Adrenal gland (tissue), 12 donors: ENCODE results near the gene NINJ1. TPM values are rescaled to one million over a fixed set of nuclear protein-coding genes. Genes with fewer than 3 reads are reported as not detected.

Source experiments
- DNase-seq, 7 donors: peaks; one replicate each; pipeline ENCODE4 v3.0.0-alpha.2; 2019 to 2020
- H3K27ac ChIP-seq, 5 donors: fragments of 200-600 bp; sonication (generic) in 4 of 5; 1 replicate in 3 of 5; 2 replicates in 2 of 5; pipeline versions ENCODE4 v1.5.1 to v1.8.0; 2016 to 2020; ENCODE audit warnings: mild to moderate bottlenecking in 1 of 5
- H3K27me3 ChIP-seq: fragments of 200-600 bp; 2 replicates; pipeline ENCODE4 v1.8.0; 2021
- H3K36me3 ChIP-seq, 2 donors: fragments of 200-600 bp; replicated peaks in 1 of 2; 1 replicate in 1 of 2; 2 replicates in 1 of 2; pipeline versions ENCODE4 v1.5.1 to v1.8.0; 2018 to 2022
- H3K4me1 ChIP-seq, 2 donors: fragments of 200-600 bp; replicated peaks in 1 of 2; 1 replicate in 1 of 2; 2 replicates in 1 of 2; pipeline versions ENCODE4 v1.5.1 to v1.8.0; 2018 to 2021
- H3K4me3 ChIP-seq, 4 donors: fragments of 200-600 bp; sonication (generic) in 3 of 4; one replicate each; pipeline ENCODE4 v1.5.1; 2016 to 2018
- H3K9me3 ChIP-seq, 3 donors: fragments of 200-600 bp; sonication (generic) in 1 of 3; replicated peaks in 1 of 3; 1 replicate in 2 of 3; 2 replicates in 1 of 3; pipeline versions ENCODE4 v1.5.1 to v1.8.0; 2016 to 2021
- POLR2A ChIP-seq, 2 donors: fragments of 450-650 bp; IDR thresholded peaks; one replicate each; pipeline ENCODE4 v1.6.1; 2017; ENCODE audit warnings: antibody characterized with exemption in 2 of 2, mild to moderate bottlenecking in 2 of 2, moderate library complexity in 1 of 2
- WGBS, 4 donors: extraction: QIAGEN DNeasy Blood & Tissue Kit in 2 of 4; methylation state at CpG; one replicate each; pipeline versions ENCODE4 v1.1.5 to v1.1.7; 2013 to 2017; 5-methylcytosine and 5-hydroxymethylcytosine counted together
- intact Hi-C, 2 donors: fragments of 100-400 bp; cut with DNase I; formaldehyde crosslinking; loops; one replicate each; pipeline versions ENCODE4 v1.14.1 to v1.15.0; 2022 to 2023
- polyA plus RNA-seq, 3 donors: library from polyadenylated mRNA; stranded (reverse); fragments of 200-250 nt in 2 of 3; fragments of 350-450 nt in 1 of 3; fragmentation: Illumina TruSeq in 1 of 3; extraction: RNeasy Lipid Tissue Mini Kit (QIAGEN cat#74804) in 1 of 3; gene quantifications; one replicate each; pipeline ENCODE4 v1.2.3, GENCODE V29; 2013 to 2014
- total RNA-seq, 9 donors: library from RNA; depleted of rRNA in 4 of 9; stranded (reverse); fragments of >200 nt in 4 of 9; fragments of 120-200 nt in 1 of 9; fragmentation: NEBNext Ultra II Directional in 1 of 9; extraction: Animal tissue kit (Norgen Biotek cat#: 25700) in 1 of 9; gene quantifications; one replicate each; pipeline versions ENCODE4 v1.1.0 to v1.2.4, GENCODE V29; 2013 to 2023
- TF ChIP-seq, protein P1 (sequence below), 6 experiments: fragments of 450-650 bp in 4 of 6; fragments of 200-600 bp in 2 of 6; sonication (generic) in 1 of 6; IDR thresholded peaks; 1 replicate in 5 of 6; 2 replicates in 1 of 6; pipeline versions ENCODE4 v1.5.1 to v1.8.0; 2016 to 2021; ENCODE audit warnings: antibody characterized with exemption in 6 of 6, mild to moderate bottlenecking in 2 of 6, moderate library complexity in 1 of 6
- donor health status: healthy with polysubstance abuse.
- donor health status: Bipolar disorder and iron deficiency.
- donor health status: DM: yes; HTN: yes; CAD: no.
- donor health status: DM: no; HTN: no; CAD: no.
- donor health status: DM: no; HTN: no; CAD: no.
- donor health status: DM: yes; HTN: yes; CAD: no.

The NINJ1 gene
- total and polyA plus RNA-seq, 12 donors, result 25.6 to 339 (median 161) TPM

DNA sequence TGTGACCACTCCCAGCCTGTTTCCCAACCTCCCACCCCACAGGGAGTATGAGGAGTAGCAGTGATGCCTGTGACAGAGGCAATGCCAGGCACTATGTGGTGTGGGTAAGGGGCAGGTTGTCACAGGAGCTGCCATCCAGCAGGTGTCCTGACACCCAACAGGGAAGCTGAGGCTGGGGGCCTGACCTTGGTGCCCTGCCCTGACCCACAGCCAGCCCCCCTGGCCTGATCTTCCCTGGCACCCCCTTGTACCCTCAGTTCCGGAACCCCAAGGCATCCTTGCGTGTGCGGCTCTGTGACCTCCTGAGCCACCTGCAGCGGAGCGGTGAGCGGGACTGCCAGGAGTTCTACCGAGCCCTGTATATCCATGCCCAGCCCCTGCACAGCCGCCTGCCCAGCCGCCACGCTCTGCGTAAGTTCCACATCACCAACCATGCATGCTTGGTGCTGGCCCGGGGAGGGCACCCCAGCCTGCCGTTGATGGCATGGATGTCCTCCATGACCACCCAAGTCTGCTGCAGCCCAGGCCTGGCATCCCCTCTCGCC, 23.7 kb downstream of the NINJ1 start:
- TF ChIP-seq POLR2A (IDR thresholded peaks at IDR 0.05), result no peak
- TF ChIP-seq, protein P1, sequence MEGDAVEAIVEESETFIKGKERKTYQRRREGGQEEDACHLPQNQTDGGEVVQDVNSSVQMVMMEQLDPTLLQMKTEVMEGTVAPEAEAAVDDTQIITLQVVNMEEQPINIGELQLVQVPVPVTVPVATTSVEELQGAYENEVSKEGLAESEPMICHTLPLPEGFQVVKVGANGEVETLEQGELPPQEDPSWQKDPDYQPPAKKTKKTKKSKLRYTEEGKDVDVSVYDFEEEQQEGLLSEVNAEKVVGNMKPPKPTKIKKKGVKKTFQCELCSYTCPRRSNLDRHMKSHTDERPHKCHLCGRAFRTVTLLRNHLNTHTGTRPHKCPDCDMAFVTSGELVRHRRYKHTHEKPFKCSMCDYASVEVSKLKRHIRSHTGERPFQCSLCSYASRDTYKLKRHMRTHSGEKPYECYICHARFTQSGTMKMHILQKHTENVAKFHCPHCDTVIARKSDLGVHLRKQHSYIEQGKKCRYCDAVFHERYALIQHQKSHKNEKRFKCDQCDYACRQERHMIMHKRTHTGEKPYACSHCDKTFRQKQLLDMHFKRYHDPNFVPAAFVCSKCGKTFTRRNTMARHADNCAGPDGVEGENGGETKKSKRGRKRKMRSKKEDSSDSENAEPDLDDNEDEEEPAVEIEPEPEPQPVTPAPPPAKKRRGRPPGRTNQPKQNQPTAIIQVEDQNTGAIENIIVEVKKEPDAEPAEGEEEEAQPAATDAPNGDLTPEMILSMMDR (IDR thresholded peaks at IDR 0.05), result no peak
- intact Hi-C loops, result no loop called here
- Histone ChIP-seq H3K9me3 (no peaks in the 10 kb centered on the region), H3K4me3 (no peak overlapping the region), H3K4me1 (peaks cover 19 to 33% of the 10 kb centered on the region in 2 donors), H3K36me3 (peaks cover 0 to 34% of the 10 kb centered on the region in 2 donors), H3K27ac (peak overlapping the region in 1 of 5 donors; percentile 66), H3K27me3 (no peaks in the 10 kb centered on the region)
- DNase-seq, result peak; percentile 4 to 54 (median 21)
- WGBS, 4 donors, result 86 to 97% (median 96%) methylated on average over 1 to 14 of the region's 14 CpGs

DNA sequence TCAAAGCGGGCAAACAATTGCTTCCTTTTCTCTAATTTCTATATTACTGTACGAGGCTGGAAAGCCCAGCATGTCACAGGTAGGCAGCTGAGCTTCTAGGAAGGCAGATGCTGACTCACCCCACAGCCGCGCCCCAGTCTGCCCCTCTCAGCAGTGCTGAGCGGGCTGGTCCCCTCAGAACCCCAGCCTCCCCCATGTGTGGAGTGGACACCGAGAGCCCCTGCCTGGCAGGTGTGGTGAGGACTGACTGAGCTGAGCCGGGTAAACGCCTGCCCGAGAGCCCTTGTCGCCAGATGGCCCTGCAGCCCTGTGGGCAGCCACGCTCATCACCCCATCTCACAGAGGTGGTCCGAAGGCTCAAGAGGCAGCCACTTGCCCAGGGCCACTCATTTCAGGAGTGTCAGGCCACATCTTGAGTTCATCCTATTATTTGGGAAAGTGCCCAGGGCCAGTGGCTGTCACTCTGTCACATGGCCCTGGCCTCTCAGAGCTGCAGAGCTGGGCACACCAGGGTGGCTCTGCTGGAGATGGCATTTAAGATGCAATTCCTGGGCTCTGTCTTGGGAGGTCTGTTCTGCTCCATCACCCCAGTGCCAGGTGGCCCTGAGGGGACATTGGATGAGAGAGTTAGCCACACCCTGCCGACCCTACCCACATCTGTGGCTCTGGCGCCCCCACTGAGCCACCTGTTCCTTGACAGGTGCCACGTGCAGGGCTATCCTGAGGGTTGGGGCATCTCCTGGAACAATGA, 25.6 kb downstream of the NINJ1 start:
- intact Hi-C loops, result loop anchor here (5.0 to 10.0 kb wide), 3 partner anchors 54 to 196 kb away; no protein-coding TSS in a partner anchor
- 81 to 83% (median 82%) methylated on average over 11 to 15 of the region's 15 CpGs for WGBS, 4 donors
- TF ChIP-seq POLR2A (IDR thresholded peaks at IDR 0.05), result no peak
- TF ChIP-seq, protein P1 (IDR thresholded peaks at IDR 0.05), result no peak
- no peak overlapping the region for H3K4me3 ChIP-seq
- H3K4me1 ChIP-seq, result peaks cover 19 to 33% of the 10 kb centered on the region in 2 donors
- H3K27ac ChIP-seq, result peak overlapping the region in 1 of 5 donors; percentile 17
- peak; percentile 23 to 57 (median 36) for DNase-seq
- no peaks in the 10 kb centered on the region for H3K27me3 ChIP-seq
- peaks cover 0 to 30% of the 10 kb centered on the region in 2 donors for H3K36me3 ChIP-seq
- peaks cover 0 to 8% (median 0%) of the 10 kb centered on the region in 3 donors for H3K9me3 ChIP-seq

DNA sequence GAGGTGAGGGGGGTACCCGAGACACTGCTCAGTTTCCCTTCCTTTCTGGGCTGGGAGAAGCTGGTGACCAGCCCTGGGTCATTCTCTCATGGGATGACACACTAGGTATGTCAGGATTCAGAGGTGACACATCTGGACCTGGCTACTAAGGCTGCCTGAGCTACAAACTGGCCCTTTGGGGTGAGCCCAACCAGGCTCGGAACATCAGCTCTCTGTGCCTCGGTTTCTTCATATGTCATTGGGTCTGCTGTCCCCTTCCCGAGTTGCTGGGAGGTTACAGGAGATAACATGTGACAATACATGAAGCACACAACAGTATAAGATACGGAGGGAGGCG, 26.3 kb downstream of the NINJ1 start:
- peaks cover 19 to 30% of the 10 kb centered on the region in 2 donors for H3K4me1 ChIP-seq
- no peak for TF ChIP-seq POLR2A (IDR thresholded peaks at IDR 0.05)
- TF ChIP-seq, protein P1 (IDR thresholded peaks at IDR 0.05), result no peak
- H3K27me3 ChIP-seq, result no peaks in the 10 kb centered on the region
- peaks cover 0 to 8% (median 0%) of the 10 kb centered on the region in 3 donors for H3K9me3 ChIP-seq
- H3K4me3 ChIP-seq, result no peak overlapping the region
- peaks cover 0 to 30% of the 10 kb centered on the region in 2 donors for H3K36me3 ChIP-seq
- DNase-seq, result peak in 3 of 7 donors; percentile 15 to 48 (median 16)
- no peak overlapping the region for H3K27ac ChIP-seq
- intact Hi-C loops, result loop anchor here (5.0 to 10.0 kb wide), 3 partner anchors 55 to 197 kb away; no protein-coding TSS in a partner anchor
- 85 to 99% (median 88%) methylated on average over 4 to 6 of the region's 6 CpGs for WGBS, 4 donors

DNA sequence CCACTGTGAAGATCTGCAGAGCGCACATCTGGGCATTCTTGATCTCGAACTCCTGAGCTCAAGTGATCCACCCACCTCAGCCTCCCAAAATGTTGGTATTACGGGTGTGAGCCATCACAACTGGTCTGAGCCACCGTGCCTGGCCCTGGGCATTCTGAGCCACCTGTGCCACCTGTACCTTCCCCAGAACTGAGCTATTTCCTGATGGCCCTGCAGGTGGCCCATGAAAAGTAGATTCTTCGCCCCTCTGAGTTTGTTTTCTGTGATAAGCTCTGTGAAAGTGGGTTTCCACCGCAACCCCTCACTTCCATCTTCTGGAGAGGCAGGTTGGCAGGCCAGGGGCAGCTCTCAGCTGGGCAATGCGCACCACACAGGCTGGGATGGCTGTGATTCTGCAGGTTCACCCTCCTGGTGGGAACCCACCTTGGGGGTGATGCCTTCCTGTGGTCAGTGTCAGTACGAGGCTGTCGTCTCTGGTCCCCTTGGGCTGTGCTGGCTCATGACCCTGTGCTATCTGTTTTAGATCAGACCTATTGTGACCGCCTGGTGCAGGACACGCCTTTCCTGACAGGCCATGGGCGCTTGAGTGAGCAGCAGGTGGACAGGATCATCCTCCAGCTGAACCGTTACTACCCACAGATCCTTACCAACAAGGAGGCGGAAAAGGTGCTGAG, 26.8 kb downstream of the NINJ1 start:
- no peak overlapping the region for H3K4me3 ChIP-seq
- H3K27ac ChIP-seq, result no peak overlapping the region
- DNase-seq, result peak; percentile 0 to 51 (median 13)
- intact Hi-C loops, result loop anchor here (5.0 to 10.0 kb wide), 3 partner anchors 55 to 198 kb away; no protein-coding TSS in a partner anchor
- no peaks in the 10 kb centered on the region for H3K27me3 ChIP-seq
- TF ChIP-seq POLR2A (IDR thresholded peaks at IDR 0.05), result no peak
- TF ChIP-seq, protein P1 (IDR thresholded peaks at IDR 0.05), result no peak
- 80 to 90% (median 88%) methylated on average over 5 to 14 of the region's 14 CpGs for WGBS, 4 donors
- H3K36me3 ChIP-seq, result peaks cover 0 to 30% of the 10 kb centered on the region in 2 donors
- peaks cover 0 to 12% (median 0%) of the 10 kb centered on the region in 3 donors for H3K9me3 ChIP-seq
- peaks cover 17 to 25% of the 10 kb centered on the region in 2 donors for H3K4me1 ChIP-seq
